Upper lobe of left lung (tissue), 6 donors: ENCODE results near the gene GABBR1. TPM values are rescaled to one million over a fixed set of nuclear protein-coding genes. Genes with fewer than 3 reads are reported as not detected.

Experiments used
- ATAC-seq, 2 donors: fragments of 200-7000 bp; cut with Tn5 transposase; one replicate each; pipeline ENCODE4 v1.9.1; 2022; ENCODE audit warnings: mild to moderate bottlenecking in 2 of 2, moderate library complexity in 2 of 2; ENCODE audit not compliant: low FRiP score in 2 of 2
- DNase-seq, 2 donors: peaks; one replicate each; pipeline ENCODE4 v3.0.0-alpha.2; 2019 to 2020
- H3K27ac ChIP-seq, 4 donors: fragments of 200-600 bp; sonication (generic); one replicate each; pipeline ENCODE4 v1.5.1; 2016 to 2019
- H3K27me3 ChIP-seq, 4 donors: fragments of 200-600 bp; sonication (generic); one replicate each; pipeline ENCODE4 v1.5.1; 2017 to 2019
- H3K36me3 ChIP-seq, 4 donors: fragments of 200-600 bp; sonication (generic); one replicate each; pipeline ENCODE4 v1.5.1; 2016 to 2019
- H3K4me1 ChIP-seq, 4 donors: fragments of 200-600 bp; sonication (generic); one replicate each; pipeline ENCODE4 v1.5.1; 2018 to 2019
- H3K4me3 ChIP-seq, 4 donors: fragments of 200-600 bp; sonication (generic); one replicate each; pipeline ENCODE4 v1.5.1; 2017 to 2019; ENCODE audit warnings: mild to moderate bottlenecking in 2 of 4, moderate library complexity in 1 of 4
- H3K9me3 ChIP-seq, 4 donors: fragments of 200-600 bp; sonication (generic); one replicate each; pipeline ENCODE4 v1.5.1; 2018 to 2019
- CTCF ChIP-seq, 6 experiments: fragments of 450-650 bp in 4 of 6; fragments of 200-600 bp in 2 of 6; sonication (generic) in 2 of 6; IDR thresholded peaks; one replicate each; pipeline ENCODE4 v1.5.1; 2016 to 2019; ENCODE audit warnings: antibody characterized with exemption in 6 of 6
- EP300 ChIP-seq, 4 donors: sonication (generic); formaldehyde crosslinking; IDR thresholded peaks; one replicate each; pipeline ENCODE4 v1.5.1; 2017; ENCODE audit warnings: antibody characterized with exemption in 4 of 4, control low read depth in 2 of 4
- POLR2A ChIP-seq, 4 donors: fragments of 450-650 bp; IDR thresholded peaks; one replicate each; pipeline ENCODE4 v1.5.1; 2016 to 2017; ENCODE audit warnings: antibody characterized with exemption in 4 of 4, mild to moderate bottlenecking in 2 of 4
- POLR2AphosphoS5 ChIP-seq, 2 donors: sonication (generic); formaldehyde crosslinking; IDR thresholded peaks; one replicate each; pipeline ENCODE4 v1.5.1; 2017; ENCODE audit warnings: antibody characterized with exemption in 2 of 2
- WGBS, 2 donors: methylation state at CpG; one replicate each; pipeline ENCODE4 v1.1.5; 2017 to 2018; 5-methylcytosine and 5-hydroxymethylcytosine counted together
- total RNA-seq, 6 donors: library from RNA; depleted of rRNA in 4 of 6; stranded (reverse); fragments of >200 nt in 4 of 6; gene quantifications; one replicate each; pipeline versions ENCODE4 v1.1.0 to v1.2.1, GENCODE V29; 2016 to 2021
- donor health status: DM: no; HTN: no; CAD: no; lungs with moderate emphysema.
- donor health status: DM: no; HTN: yes; CAD: no; lungs with severe emphysema.

The GABBR1 gene
- total RNA-seq, 6 donors from 2014 or later, result 13.2 to 171 (median 34.8) TPM

DNA sequence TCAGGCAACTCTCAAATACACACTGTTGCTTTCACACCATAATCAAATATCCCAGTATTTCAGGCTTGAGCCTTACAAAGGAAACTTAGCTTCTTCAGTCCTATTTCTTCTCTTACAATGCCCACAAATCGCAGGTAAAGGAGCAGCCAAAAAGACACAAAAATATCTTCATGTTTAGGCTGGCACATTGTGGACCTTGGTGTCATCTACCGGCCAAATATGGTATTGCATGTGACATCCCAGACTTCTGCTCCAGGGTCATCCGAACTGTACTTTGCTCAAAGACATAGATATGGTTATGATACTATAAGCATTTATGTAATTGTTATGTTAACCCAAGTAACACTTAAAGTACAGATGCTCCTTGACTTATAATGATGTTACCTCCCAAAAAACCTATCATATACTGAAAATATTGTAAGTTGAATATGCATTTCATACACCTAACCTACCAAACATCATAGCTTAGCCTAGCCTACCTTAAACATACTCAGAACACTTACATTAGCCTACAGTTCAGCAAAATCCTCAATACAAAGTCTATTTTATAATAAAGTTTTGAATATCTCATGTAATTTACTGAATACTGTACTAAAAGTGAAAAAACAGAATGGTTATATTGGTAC, 43.4 kb downstream of the GABBR1 start:
- H3K36me3 ChIP-seq, result no peaks in the 10 kb centered on the region
- no peak for DNase-seq
- H3K4me1 ChIP-seq, result no peaks in the 10 kb centered on the region
- no peaks in the 10 kb centered on the region for H3K27me3 ChIP-seq
- 4 to 6% methylated on average over 3 of the region's 3 CpGs for WGBS, 2 donors
- no peak overlapping the region for H3K4me3 ChIP-seq
- TF ChIP-seq EP300 (IDR thresholded peaks at IDR 0.05) (no peak), POLR2AphosphoS5 (IDR thresholded peaks at IDR 0.05) (no peak), POLR2A (IDR thresholded peaks at IDR 0.05) (no peak), CTCF (IDR thresholded peaks at IDR 0.05) (peak; percentile 75 to 98 (median 89))
- ATAC-seq, result peak in 1 of 2 donors; percentile 81
- no peaks in the 10 kb centered on the region for H3K9me3 ChIP-seq
- no peak overlapping the region for H3K27ac ChIP-seq

GRCh38 chr6:29584821-29585220, 48.2 kb downstream of the GABBR1 start, which contains the start of gene OR2H2:
Gene OR2H2, plus strand, starts transcription at chr6:29585121. Its CDS starts 2,824 bp downstream, at chr6:29587945.
- Histone ChIP-seq H3K4me3 (no peak within 1 kb of the TSS), H3K27ac (no peak within 1 kb of the TSS), H3K9me3 (no peaks in the 10 kb centered on the region), H3K36me3 (no peaks in the 10 kb centered on the region), H3K27me3 (no peaks in the 10 kb centered on the region), H3K4me1 (no peaks in the 10 kb centered on the region)
- TF ChIP-seq POLR2AphosphoS5 (IDR thresholded peaks at IDR 0.05), result no peak
- no peak for TF ChIP-seq POLR2A (IDR thresholded peaks at IDR 0.05)
- no peak for TF ChIP-seq CTCF (IDR thresholded peaks at IDR 0.05)
- no peak for TF ChIP-seq EP300 (IDR thresholded peaks at IDR 0.05)
- DNase-seq (no peak), ATAC-seq (no peak)

DNA sequence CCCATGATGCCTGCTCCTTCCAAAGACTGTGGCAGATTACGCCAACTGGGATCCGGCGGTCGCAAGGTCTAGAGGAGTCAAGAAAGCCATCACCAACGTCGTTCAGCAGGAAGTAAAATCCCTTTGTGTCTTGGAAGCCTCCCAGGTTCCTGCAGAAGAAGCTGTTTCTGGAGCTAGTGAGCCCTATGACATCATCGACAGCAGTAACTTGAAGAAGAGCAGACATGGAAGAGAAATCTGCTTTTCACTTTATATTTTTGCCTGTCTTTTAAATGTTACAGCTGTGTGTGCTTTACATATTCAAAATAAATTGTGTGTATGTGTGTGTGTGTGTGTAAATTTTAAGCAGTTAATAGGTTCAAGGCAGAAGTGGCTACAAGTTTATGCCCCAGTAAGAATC, 55.4 kb downstream of the GABBR1 start:
- Histone ChIP-seq H3K4me1 (no peaks in the 10 kb centered on the region), H3K36me3 (no peaks in the 10 kb centered on the region), H3K4me3 (no peak overlapping the region), H3K27ac (no peak overlapping the region), H3K27me3 (no peaks in the 10 kb centered on the region), H3K9me3 (no peaks in the 10 kb centered on the region)
- WGBS, 2 donors, result 60 to 66% methylated on average over 7 of the region's 7 CpGs
- ATAC-seq (no peak), DNase-seq (no peak)
- no peak for TF ChIP-seq EP300 (IDR thresholded peaks at IDR 0.05)
- TF ChIP-seq POLR2A (IDR thresholded peaks at IDR 0.05), result no peak
- TF ChIP-seq POLR2AphosphoS5 (IDR thresholded peaks at IDR 0.05), result no peak
- no peak for TF ChIP-seq CTCF (IDR thresholded peaks at IDR 0.05)

GRCh38 chr6:29576056-29576455, 56.9 kb downstream of the GABBR1 start:
- TF ChIP-seq POLR2AphosphoS5 (IDR thresholded peaks at IDR 0.05) (no peak), POLR2A (IDR thresholded peaks at IDR 0.05) (no peak), EP300 (IDR thresholded peaks at IDR 0.05) (no peak), CTCF (IDR thresholded peaks at IDR 0.05) (no peak)
- ATAC-seq (no peak), DNase-seq (no peak)
- H3K36me3 ChIP-seq, result no peaks in the 10 kb centered on the region
- no peak overlapping the region for H3K4me3 ChIP-seq
- no peaks in the 10 kb centered on the region for H3K9me3 ChIP-seq
- no peak overlapping the region for H3K27ac ChIP-seq
- H3K4me1 ChIP-seq, result no peaks in the 10 kb centered on the region
- H3K27me3 ChIP-seq, result no peaks in the 10 kb centered on the region

DNA sequence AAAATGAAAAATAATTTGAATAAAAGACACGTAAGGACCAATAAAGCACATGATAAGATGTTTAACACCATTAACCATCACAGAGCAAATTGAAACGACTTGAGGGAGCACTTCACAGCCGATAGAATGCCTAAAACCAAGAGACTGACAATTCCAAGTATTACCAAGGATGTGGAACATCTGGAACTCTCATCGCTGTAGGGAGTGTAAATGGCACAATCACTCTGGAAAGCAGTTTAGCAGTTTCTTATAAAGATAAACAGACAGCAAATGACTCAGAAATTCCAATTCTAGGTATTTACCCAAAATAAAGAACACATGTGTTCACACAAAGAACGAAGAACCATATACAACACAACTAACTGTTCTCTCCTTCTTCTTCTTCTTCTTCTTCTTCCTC, 65.0 kb downstream of the GABBR1 start:
- Histone ChIP-seq H3K4me3 (no peak overlapping the region), H3K27me3 (no peaks in the 10 kb centered on the region), H3K4me1 (no peaks in the 10 kb centered on the region), H3K27ac (no peak overlapping the region), H3K36me3 (no peaks in the 10 kb centered on the region), H3K9me3 (no peaks in the 10 kb centered on the region)
- ATAC-seq (no peak), DNase-seq (no peak)
- 60 to 62% methylated on average over 5 of the region's 5 CpGs for WGBS, 2 donors
- TF ChIP-seq EP300 (IDR thresholded peaks at IDR 0.05) (no peak), POLR2AphosphoS5 (IDR thresholded peaks at IDR 0.05) (no peak), CTCF (IDR thresholded peaks at IDR 0.05) (no peak), POLR2A (IDR thresholded peaks at IDR 0.05) (no peak)
